SJCRH30 (cell line): Measurements from ENCODE around the gene COL4A5. TPM values are rescaled to one million over a fixed set of nuclear protein-coding genes. Genes with fewer than 3 reads are reported as not detected.
"Not testable (repeated sequence)": the region's sequence is repeated elsewhere in the genome, so short reads cannot be mapped to it uniquely, and the experiment has no call there.

Experiments used
- DNase-seq, 2 experiments: peaks; one replicate each; pipeline ENCODE4 v3.0.0-alpha.2; 2015 to 2020
- H3K27ac ChIP-seq: fragments of 250-450 bp; sonication (Bioruptor Pico); 2 replicates; pipeline ENCODE4 v1.5.1; 2020; ENCODE audit warnings: mild to moderate bottlenecking, moderate library complexity
- H3K27me3 ChIP-seq: fragments of 250-450 bp; sonication (Bioruptor Pico); 2 replicates; pipeline ENCODE4 v1.5.1; 2020; ENCODE audit warnings: mild to moderate bottlenecking, moderate library complexity
- H3K36me3 ChIP-seq: fragments of 250-450 bp; sonication (Bioruptor Pico); 2 replicates; pipeline ENCODE4 v1.5.1; 2020; ENCODE audit warnings: mild to moderate bottlenecking, moderate library complexity
- H3K4me1 ChIP-seq: fragments of 250-450 bp; sonication (Bioruptor Pico); 2 replicates; pipeline ENCODE4 v1.5.1; 2020; ENCODE audit warnings: mild to moderate bottlenecking, moderate library complexity
- H3K4me3 ChIP-seq: fragments of 250-450 bp; sonication (Bioruptor Pico); 2 replicates; pipeline ENCODE4 v1.5.1; 2020; ENCODE audit warnings: mild to moderate bottlenecking, moderate library complexity
- H3K9me3 ChIP-seq: fragments of 250-450 bp; sonication (Bioruptor Pico); replicated peaks from 2 replicates; pipeline ENCODE4 v1.5.1; 2020; ENCODE audit warnings: mild to moderate bottlenecking, moderate library complexity
- total RNA-seq: library from RNA; depleted of rRNA; stranded (reverse); fragments of >200 nt; shearing (Covaris generic); gene quantifications from 2 replicates; pipeline ENCODE4 v1.2.3, GENCODE V29; 2014

The COL4A5 gene
- total RNA-seq, 1 experiment from 2014 or later: 9.5 TPM

DNA sequence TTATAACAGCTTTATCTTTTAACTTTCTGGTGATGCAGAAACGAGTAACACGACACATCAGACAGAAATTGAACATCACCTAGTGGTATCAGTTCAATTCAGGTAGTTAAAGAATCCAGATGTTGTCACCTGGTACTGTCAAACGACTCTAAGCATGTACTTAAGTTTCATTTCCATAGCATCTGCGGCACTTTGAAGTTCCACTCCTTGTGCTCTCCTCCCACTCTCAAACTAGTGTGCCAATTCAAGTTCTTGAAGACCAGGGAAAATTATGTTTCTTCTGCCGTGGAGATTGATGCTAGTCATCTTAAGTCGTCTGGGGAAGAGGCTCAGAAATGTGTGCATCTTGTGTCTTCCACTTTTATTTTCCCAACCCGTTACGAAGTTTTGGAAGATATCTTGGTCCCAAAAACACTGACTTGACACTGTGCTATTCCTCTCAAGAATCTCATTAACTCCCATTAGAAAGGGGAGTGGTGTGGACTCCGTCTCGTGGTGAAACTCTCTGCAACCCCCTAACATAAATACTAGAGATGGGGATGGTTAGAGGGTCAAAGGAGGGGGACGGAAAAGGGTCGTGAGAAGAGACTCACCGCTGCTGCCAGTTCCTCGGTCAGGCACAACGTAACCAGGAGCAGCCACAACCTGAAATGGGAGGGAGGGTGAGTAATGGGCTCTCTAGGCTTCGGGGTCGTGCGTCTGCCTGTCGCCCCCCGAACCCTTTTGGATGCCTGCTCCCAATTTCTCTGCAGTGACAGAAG is 2.1 kb upstream of the COL4A5 start:
- Histone ChIP-seq H3K4me1 (no peaks in the 10 kb centered on the region), H3K4me3 (no peak overlapping the region), H3K27ac (no peak overlapping the region), H3K9me3 (no peaks in the 10 kb centered on the region), H3K36me3 (no peaks in the 10 kb centered on the region), H3K27me3 (no peaks in the 10 kb centered on the region)
- DNase-seq: no peak

GRCh38 chrX:108438110-108438623 is 1.5 kb upstream of the COL4A5 start, which contains the start of gene COL4A6:
TSS of gene COL4A6 (minus strand) at chrX:108438422. CDS start at chrX:108438196, 226 bp downstream.
- no peaks in the 10 kb centered on the region for H3K36me3 ChIP-seq
- DNase-seq: no peak
- no peaks in the 10 kb centered on the region for H3K27me3 ChIP-seq
- no peaks in the 10 kb centered on the region for H3K4me1 ChIP-seq
- no peak within 1 kb of the TSS for H3K27ac ChIP-seq
- no peaks in the 10 kb centered on the region for H3K9me3 ChIP-seq
- H3K4me3 ChIP-seq: no peak within 1 kb of the TSS; the same call in 1 of the 2 replicates

DNA sequence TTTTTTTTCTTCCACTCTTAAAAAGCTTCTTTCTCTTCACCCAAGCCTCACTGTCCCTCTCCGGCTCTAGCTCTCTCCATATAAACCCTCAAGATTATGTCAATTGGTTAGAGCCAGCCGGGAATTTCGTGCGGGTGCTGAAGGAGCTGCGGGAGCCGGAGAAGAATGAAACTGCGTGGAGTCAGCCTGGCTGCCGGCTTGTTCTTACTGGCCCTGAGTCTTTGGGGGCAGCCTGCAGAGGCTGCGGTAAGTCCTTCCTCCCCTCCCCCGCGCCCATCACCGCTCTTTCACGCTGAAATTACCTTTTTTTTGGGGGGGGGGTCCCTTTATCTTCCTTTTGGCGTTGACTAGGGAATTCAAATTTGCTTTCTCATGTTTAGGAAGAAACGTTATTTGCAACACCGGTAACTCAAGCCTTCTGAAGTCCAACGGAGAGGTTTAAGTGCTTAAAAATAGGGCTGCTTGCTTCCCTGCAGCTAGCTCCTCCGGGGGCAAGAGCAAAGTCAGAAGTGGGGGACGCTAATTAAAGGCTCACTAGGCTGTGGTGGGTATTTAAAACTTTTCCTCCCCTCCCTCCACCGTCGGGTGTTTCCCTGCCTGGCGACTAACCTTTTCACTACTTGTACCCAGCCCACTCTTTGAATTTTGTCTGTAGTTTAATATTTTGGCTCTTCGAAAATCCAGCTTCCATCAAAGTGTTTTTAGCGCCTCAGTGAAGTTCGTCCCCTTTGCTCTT is 491 bp downstream of the COL4A5 start:
- peak; percentile 6 for DNase-seq
- peak overlapping the region; percentile 48 for H3K4me3 ChIP-seq
- H3K27me3 ChIP-seq: no peaks in the 10 kb centered on the region
- H3K4me1 ChIP-seq: no peaks in the 10 kb centered on the region
- no peaks in the 10 kb centered on the region for H3K36me3 ChIP-seq
- peak overlapping the region; percentile 27; the same call in 1 of the 2 replicates for H3K27ac ChIP-seq
- no peaks in the 10 kb centered on the region for H3K9me3 ChIP-seq

GRCh38 chrX:108442901-108443464 is 3.3 kb downstream of the COL4A5 start:
- Histone ChIP-seq H3K4me3 (no peak overlapping the region), H3K36me3 (no peaks in the 10 kb centered on the region), H3K27me3 (no peaks in the 10 kb centered on the region), H3K4me1 (no peaks in the 10 kb centered on the region), H3K9me3 (no peaks in the 10 kb centered on the region), H3K27ac (no peak overlapping the region)
- no peak for DNase-seq

DNA sequence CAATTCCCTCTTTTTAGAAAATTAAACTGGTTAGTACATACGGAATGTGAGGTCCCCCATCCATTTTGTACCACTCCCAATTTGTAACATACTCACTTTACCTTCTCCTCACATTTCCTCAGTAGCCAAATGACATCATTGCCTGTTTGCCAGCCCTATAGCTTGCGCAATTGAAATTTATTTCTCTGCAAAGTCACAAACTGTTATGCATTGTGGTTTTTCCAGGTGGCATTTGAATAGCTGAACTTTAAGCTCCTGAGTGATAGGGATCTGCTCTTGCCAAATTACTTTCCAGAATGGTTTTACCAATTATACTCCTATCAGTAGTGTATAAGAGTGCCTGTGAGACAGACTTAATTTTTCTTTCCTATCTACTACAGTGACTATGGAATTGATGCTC is 7.7 kb downstream of the COL4A5 start:
- no peak for DNase-seq
- Histone ChIP-seq H3K36me3 (no peaks in the 10 kb centered on the region), H3K27ac (no peak overlapping the region), H3K9me3 (no peaks in the 10 kb centered on the region), H3K27me3 (no peaks in the 10 kb centered on the region), H3K4me3 (no peak overlapping the region), H3K4me1 (no peaks in the 10 kb centered on the region)

DNA sequence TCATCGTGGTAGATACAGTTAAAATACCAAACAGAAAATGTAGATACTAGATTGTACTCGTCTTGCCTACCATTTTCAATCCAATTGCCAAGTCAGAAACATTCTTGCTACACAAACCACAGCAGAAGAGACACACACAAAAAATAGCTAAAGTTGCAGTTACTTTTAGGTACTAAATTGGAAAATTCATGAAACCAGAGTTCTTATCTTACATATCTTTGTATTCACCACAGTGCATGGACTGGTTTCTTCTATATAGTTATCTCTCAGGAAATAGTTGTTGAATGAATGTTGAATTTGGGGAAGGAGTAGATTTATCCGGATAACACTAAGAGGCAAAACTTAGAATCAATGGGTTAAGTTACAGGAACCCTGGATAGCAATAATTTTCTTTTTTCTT is 14.2 kb downstream of the COL4A5 start:
- Histone ChIP-seq H3K4me3 (no peak overlapping the region), H3K36me3 (no peaks in the 10 kb centered on the region), H3K4me1 (no peaks in the 10 kb centered on the region), H3K9me3 (no peaks in the 10 kb centered on the region), H3K27ac (no peak overlapping the region), H3K27me3 (no peaks in the 10 kb centered on the region)
- no peak for DNase-seq

DNA sequence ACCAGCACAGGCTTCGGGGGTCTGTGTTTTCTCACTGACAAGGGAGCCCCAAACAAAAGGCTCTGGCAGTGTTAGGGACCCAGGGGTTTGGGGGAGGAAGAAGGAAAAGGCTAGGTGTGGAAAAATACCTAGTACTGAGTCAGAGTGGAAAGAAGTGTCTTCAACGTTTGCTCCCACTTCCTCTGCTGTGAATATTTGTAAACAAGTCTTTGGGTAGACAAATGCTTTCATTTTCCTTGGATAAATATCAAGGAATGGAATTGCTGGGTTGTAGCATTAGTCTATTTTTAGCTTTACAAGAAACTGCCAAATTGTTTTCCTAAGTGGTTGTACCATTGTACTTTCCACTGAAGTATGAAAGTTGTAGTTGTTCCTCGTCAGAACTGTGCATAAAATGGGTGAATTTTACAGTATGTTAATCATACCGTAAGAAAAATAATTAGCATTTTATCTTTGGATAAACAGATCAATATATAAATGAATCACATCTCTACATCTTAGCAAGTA is 17.4 kb downstream of the COL4A5 start:
- no peak for DNase-seq
- H3K27me3 ChIP-seq: no peaks in the 10 kb centered on the region
- no peak overlapping the region for H3K27ac ChIP-seq
- H3K36me3 ChIP-seq: no peaks in the 10 kb centered on the region
- H3K4me3 ChIP-seq: no peak overlapping the region
- no peaks in the 10 kb centered on the region for H3K9me3 ChIP-seq
- no peaks in the 10 kb centered on the region for H3K4me1 ChIP-seq

DNA sequence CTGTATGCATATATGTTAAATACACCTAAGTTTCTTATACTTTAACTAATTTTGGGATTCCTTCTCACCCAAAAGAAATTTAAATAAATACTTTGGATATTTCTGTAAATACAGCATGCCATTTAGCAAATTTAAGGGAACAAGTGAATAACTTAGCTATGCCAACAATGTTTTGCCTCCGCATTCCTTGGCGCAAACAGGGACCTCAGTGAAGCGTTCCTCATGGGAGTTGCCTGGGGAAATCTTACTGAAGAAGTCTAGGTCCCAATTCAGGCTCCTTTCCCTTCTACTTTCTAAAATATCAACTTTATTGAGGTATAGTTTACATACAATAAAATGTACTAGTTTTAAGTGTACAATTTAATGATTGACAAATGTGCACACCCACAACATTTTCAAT is 25.0 kb downstream of the COL4A5 start:
- H3K36me3 ChIP-seq: no peaks in the 10 kb centered on the region
- DNase-seq: peak in 1 of 2 experiments; percentile 10

GRCh38 chrX:108468486-108468885 is 28.8 kb downstream of the COL4A5 start:
- DNase-seq: peak in 1 of 2 experiments; percentile 58
- Histone ChIP-seq H3K9me3 (no peaks in the 10 kb centered on the region), H3K4me3 (no peak overlapping the region), H3K27me3 (no peaks in the 10 kb centered on the region), H3K4me1 (peaks cover 13% of the 10 kb centered on the region), H3K36me3 (no peaks in the 10 kb centered on the region), H3K27ac (peak overlapping the region; percentile 96)

More for the DNA sequence above, 25.0 kb downstream of the COL4A5 start:
- Histone ChIP-seq H3K27me3 (no peaks in the 10 kb centered on the region), H3K27ac (peak overlapping the region; percentile 26), H3K4me3 (no peak overlapping the region), H3K4me1 (peaks cover 13% of the 10 kb centered on the region), H3K9me3 (no peaks in the 10 kb centered on the region)

- H3K9me3 ChIP-seq: no peaks in the 10 kb centered on the region
- no peak for DNase-seq
- H3K36me3 ChIP-seq: no peaks in the 10 kb centered on the region
- H3K4me1 ChIP-seq: no peaks in the 10 kb centered on the region
- no peak overlapping the region for H3K4me3 ChIP-seq
- H3K27ac ChIP-seq: no peak overlapping the region
- H3K27me3 ChIP-seq: no peaks in the 10 kb centered on the region
Observed at GRCh38 chrX:108473979-108474378, 34.3 kb downstream of the COL4A5 start.

GRCh38 chrX:108481528-108481927 is 41.9 kb downstream of the COL4A5 start:
- H3K36me3 ChIP-seq, H3K27ac ChIP-seq, H3K4me1 ChIP-seq, DNase-seq, H3K4me3 ChIP-seq, H3K27me3 ChIP-seq, H3K9me3 ChIP-seq: not testable (repeated sequence)

DNA sequence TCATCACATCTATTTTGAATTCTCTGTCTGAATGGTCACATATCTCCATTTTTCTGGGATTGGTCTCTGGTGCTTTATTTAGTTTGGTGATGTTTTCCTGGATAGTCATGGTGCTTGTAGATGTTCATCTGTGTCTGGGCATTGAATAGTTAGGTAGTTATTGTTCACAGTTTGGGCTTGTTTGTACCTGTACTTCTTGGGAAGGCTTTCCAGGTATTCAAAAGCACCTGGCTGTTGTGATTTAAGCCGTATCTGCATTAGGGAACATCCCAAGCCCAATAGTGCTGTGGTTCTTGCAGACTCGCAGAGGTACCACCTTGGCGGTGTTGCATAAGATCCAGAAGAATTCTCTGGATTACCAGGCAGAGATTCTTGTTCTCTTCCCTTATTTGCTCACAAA is 44.6 kb downstream of the COL4A5 start:
- no peak overlapping the region for H3K27ac ChIP-seq
- H3K27me3 ChIP-seq: no peaks in the 10 kb centered on the region
- no peaks in the 10 kb centered on the region for H3K36me3 ChIP-seq
- no peaks in the 10 kb centered on the region for H3K4me1 ChIP-seq
- H3K4me3 ChIP-seq: no peak overlapping the region
- H3K9me3 ChIP-seq: no peaks in the 10 kb centered on the region
- no peak for DNase-seq

- H3K9me3 ChIP-seq: no peaks in the 10 kb centered on the region
- no peak overlapping the region for H3K4me3 ChIP-seq
- H3K36me3 ChIP-seq: no peaks in the 10 kb centered on the region
- H3K4me1 ChIP-seq: no peaks in the 10 kb centered on the region
- no peak overlapping the region for H3K27ac ChIP-seq
- H3K27me3 ChIP-seq: no peaks in the 10 kb centered on the region
- no peak for DNase-seq
Observed at GRCh38 chrX:108485960-108486359, 46.3 kb downstream of the COL4A5 start.

DNA sequence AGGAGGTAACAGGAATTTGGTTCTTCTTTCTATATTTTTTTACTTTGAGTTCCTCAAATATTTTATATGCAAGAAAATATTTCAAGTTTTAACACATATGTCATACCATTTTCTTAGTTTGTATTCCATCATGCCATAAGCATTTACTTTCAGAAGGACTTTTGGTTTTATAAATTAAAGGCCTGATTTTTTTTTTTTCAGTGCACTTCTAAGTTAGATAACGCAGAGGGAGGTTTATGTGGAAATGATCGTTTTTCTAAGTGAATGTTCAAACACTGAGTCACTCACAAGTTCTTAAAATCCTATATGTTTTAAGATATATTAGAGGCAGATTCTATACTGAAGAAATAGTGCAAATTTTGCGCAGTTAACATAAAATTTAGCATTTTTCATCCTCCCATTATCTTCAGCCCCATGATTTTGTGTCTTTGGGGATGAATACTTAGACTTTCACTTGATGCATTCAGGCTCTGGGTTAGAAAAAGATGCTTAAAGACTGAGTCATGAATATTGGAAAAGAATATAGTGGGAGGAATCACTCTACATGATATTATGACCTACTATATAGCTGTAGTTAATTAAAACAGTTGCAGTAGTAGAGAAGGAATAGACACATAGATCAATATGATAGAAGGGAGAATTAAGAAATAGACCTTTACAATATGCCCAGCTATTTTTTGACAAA is 54.9 kb downstream of the COL4A5 start:
- no peak overlapping the region for H3K4me3 ChIP-seq
- no peaks in the 10 kb centered on the region for H3K4me1 ChIP-seq
- DNase-seq: no peak
- H3K9me3 ChIP-seq: no peaks in the 10 kb centered on the region
- H3K27me3 ChIP-seq: no peaks in the 10 kb centered on the region
- H3K27ac ChIP-seq: no peak overlapping the region
- no peaks in the 10 kb centered on the region for H3K36me3 ChIP-seq
